Stimulated activated CD4-positive, alpha-beta T cell treated with anti-CD3 and anti-CD28 coated beads, Interleukin-1b, Interleukin-23, amount 100 ng/mL, for 24 hours (primary cell): Measurements from ENCODE around the gene HMHB1.

Experiments
- DNase-seq, 4 experiments: peaks; one replicate each; pipeline ENCODE4 v3.0.0-alpha.2; 2020; ENCODE audit warnings: low read depth in 4 of 4, low spot score in 1 of 4

The HMHB1 gene

DNA sequence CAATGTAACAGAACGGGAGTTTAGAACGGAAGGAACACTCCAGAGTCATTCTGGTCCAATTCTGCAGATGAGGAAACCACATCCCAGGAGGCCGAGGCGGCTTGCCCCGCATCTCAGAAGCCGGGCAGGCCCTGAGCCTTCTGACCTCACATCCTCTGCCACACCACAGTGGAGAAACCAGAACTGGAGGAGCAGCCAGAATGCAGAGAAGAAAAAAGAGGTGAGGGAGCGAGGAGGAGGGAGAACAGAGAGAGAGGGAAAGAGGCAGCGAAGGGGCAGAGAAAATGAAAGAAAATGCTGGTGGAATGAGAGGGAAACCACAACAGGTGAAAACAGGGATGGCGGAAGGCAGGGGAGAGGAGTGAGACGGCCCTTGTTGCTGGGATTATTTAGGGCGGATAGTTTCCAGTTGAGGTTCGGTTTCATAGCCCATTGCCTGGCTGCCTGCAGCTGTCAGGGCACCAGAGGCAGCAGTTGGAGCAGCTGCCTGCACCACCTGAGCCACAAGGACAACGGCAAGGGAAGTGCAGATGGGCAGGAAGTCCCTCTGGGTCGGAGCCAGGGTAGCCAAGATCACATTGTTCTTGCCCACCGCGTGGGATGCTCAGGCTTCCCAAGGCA, at the start of gene HMHB1:
TSS of gene HMHB1 (plus strand) at position 77 of the 621 bp plus-strand sequence.
- DNase-seq = no peak

DNA sequence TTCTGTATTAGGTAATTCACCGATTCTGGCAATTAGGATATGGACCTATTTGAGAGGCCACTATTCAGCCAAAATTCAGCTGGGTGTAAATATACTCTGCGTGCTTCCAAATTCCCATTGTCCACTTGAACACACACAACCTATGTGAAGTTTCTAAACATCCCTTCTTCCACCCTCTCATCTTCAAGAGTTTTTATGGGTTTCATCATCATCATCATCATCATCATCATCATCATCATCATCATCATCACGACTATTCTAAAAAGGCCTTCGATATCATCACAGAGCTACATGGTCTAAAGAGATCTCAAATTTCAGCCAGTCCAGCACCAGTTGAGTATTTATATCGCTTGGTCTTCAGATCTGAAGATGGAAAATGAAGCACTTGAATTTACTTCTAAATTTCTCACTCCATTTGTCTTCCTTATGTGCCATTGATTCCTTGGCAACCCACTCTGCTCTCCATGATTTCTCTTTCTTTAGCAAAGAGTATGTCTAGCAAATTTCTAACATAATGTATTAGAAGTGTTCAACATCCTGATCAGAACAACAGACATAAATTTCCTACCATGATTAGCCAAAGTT, 49.2 kb upstream of the HMHB1 start:
- DNase-seq = no peak

DNA sequence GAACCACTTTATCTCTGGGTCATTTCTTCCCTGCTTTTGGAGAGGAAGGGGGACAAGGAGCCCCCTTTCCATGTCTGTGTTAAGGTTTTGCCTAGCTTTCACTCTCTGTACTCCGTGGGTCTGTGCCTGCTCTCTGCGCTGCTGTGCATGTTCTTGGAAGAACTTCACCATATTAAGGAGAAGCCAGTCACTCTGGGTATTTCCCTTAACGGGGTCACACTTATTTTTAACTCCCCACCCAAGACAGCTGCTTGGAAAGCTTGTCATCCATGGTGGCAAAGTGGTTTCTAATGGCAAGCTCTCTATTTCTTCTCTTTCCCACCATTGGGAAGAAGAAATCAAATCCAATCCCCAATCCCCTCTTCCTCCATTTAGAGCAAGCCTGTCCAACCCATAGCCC, 44.8 kb upstream of the HMHB1 start:
- DNase-seq = no peak

- DNase-seq = no peak
Observed at GRCh38 chr5:143769026-143769786, 42.8 kb upstream of the HMHB1 start.

DNA sequence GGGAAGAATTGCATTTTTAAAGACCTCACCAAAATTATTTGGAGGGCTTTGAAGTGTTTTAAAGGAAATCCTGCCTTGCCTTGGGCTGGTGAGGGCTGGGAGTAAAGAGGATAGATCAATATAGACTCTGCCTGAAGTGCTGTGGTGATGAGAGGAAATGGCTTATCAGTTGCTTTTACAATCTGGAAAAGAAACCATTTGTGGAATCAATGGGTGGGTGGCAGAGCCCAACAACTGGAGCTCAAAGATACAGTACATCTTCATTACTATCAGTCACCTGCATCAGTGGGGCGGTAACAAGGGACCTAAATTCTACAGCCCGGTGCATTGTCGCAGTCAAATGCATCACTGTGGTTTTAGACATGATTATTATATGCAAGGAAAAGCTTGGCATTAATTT, 41.5 kb upstream of the HMHB1 start:
- DNase-seq = no peak

DNA sequence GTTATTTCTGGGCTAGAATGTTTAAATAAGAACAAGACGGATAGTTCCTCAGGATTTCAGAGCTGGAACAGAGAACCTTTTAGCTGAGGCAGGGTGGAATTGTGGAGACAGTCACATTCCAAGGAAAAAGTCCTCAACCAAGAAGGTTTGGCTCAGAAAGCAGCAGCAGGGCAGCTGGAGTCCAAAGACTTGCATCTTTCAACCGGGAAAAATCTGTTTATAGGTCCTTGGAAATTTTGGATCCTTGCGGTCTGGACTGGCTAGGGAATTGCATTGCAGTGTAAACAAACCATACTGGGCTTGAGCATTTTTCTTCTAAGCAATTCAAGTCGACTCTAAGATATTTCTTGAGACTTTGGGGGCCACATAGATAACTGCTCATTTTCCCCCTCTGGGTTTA, 40.8 kb upstream of the HMHB1 start:
- DNase-seq = no peak

- DNase-seq = no peak
Observed at GRCh38 chr5:143771602-143772001, 40.4 kb upstream of the HMHB1 start.

GRCh38 chr5:143772621-143773020, 39.3 kb upstream of the HMHB1 start:
- DNase-seq = no peak

GRCh38 chr5:143775258-143775657, 36.7 kb upstream of the HMHB1 start:
- DNase-seq = no peak

GRCh38 chr5:143776951-143777350, 35.0 kb upstream of the HMHB1 start:
- DNase-seq = no peak

GRCh38 chr5:143779506-143779905, 32.5 kb upstream of the HMHB1 start:
- DNase-seq = no peak

DNA sequence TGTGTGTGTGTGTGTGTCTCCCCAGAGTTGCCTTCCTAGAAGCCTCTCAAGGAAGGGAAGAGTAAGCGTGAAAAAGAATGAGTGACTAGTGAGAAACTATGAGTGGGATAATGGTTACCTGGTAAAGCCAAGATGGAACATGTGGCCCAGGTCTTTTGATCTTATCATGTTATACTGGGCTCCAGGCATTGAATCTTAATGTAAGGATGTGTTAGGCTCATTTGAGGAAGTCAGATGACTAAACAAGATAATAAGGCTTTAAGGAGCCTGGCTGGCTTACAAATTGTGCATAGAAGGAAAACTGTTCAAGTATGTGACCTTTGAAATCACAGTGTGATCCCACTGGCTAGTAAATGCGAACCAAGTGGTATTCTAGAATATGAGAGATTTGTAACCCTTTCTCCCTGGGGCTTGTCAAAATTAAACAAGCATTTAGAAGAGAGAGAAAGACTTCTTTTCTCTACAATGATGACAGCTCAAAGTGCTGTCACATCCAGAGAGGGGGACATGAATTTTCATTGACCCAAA, 29.9 kb upstream of the HMHB1 start:
- DNase-seq = no peak

DNA sequence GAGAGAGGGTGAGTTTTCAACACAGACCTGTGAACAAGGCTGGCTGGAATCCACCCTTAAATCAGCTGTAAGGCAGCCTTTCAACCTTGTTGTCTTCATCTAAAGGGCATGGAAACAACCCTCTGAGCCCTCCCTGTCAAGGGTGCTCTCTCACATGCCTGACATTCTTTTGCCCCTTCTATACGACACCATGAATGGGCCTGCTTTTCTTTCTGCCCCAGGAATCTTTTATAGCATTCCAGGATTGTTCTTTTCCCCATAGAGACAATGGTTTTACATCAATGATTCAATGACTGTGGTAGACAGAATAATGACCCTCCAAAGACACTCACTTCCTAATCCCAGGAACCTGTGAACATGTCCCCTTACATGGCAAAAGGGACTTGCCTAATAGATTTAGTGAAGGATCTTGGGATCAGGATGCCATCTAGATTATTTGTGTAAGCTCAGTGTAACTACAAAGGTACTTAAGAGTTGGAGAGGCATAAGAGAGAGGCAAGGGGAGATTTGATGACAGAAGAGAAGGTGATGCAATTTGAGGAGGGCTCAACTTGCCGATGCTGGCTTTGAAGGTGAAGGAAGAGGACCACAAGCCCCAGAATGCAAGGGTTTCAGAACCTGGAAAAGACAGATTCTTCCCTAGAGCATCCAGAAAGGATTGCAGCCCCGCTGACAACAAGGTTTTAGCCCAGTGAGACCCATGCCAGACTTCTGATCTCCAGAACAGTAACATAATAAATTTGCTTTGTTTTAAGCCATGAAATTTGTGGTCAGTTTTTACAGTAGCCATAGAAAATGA, 29.2 kb upstream of the HMHB1 start:
- no peak for DNase-seq

DNA sequence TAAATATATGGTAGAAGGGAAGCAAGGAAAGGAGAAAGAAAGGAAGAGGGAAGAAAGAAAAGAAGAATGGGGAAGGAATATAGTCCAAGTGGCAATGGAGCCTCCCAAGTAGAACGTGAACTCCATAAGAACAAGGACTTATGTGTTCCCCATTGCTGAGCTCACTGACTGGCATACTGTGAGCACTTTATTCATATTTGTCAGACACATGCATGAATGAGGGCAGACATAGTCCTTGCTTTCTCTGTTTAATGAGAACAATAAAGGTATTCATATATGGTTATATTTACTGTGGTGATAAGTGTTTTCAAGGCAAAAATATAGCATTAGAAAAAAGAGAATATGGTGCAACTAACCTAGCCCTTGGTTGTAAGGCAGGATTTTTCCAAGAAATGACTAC, 23.6 kb upstream of the HMHB1 start:
- DNase-seq = no peak

DNA sequence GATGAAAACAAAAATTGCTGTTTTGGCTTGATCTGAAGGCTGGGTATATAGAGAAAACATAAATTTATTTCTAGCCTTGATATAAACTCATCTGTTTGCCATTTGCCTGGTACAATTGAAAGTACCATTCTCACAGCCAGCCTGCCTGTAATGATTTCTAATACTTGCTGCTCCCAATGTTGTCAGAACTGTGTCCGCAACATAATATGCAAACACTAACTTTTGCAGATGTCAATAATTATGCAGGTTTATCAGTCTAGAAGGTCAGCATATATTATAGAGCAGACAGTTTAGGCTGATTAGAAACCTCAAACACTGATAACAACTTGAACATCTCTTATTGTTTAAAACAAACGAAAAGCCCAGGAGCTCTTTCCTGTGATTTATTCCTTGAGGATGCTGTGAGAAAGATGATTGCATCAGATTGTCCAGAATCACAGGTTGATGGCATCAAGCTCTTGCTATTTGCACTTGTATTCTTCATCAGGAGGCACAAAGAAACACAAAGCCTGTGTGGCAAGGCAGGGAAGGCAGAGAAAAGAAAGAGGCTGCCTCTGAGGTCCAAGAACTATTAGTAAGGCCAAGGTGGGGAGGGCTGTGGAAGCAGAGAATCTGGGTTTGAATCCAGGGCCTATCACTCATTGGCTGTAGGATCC, 21.4 kb upstream of the HMHB1 start:
- no peak for DNase-seq

DNA sequence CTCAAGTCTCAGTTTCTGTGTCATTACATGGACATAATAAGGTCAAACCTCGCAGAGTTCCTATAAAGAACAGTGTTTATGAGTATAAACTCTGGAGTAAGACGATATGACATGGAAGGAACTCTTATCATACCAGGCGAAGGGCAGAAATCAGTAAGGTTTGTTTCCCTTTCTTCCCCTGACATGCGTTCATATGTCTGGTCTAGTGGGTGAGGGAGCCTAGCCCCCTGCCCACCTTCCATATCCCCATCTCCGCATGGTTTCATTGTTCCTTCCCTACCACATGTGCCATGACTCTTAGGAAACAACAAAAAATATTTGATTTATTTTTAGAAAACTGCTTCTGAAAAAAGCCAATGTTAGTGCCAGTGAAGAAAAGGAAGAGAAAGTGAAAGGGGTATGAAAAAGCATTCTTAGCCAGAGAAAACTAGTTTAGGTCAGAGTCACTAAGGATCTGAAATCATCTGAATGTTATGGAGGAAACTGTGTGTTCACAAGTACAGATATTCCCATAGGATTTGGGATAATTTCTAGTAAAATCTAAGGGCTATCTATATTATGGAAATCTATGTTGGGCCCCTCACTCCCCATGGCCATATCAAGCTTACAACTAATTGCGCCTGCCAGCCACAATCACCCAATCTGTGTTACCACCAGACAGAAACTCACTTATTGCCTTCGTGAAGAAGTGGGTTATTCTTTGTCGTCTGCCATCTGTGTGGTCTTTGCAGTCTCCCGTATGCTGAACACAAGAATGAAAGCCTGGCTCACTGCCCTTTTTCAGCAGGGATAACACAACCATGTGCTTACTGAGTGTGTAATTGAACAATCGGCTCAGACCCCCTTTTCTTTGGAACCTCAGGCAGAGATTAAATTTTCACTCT, 19.9 kb upstream of the HMHB1 start:
- DNase-seq = no peak

DNA sequence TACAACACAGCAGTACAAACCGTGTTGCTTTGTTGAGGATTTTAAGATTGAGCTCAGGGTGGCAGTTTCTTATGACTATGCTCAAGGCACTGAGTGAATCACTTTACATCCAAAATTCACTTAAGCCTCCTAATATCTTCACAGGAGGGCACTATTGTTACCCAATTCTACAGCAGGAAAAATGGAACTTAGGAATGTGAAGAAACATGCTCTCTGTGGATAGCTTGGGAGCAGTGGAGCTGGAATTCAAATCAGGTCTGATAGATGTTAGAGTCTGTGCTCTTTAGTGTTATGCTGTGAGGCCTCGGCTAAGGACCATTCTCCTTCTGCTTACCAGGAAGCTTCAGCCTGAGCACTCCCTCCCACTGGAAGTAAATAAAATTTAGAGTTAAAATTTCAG, 18.7 kb upstream of the HMHB1 start:
- DNase-seq = no peak

DNA sequence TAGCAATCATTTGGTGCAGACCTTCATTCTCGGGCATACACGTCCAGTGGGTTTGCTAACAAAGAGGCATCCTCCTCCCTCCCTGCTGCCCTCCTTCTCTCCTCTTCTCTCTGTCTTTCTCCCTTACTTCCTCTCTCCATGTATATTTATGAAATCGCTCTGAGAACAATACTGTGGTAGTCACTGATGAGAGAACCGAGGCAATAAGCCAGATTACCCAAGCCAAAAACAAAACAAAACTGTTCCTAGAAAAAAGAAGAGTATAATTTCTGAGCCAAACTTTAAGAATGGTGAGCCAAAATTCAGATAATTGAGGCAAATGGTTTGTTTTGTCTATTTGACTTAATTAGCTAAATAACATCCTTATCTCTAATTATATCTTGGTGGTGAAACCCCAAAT, 15.8 kb upstream of the HMHB1 start:
- DNase-seq = no peak

DNA sequence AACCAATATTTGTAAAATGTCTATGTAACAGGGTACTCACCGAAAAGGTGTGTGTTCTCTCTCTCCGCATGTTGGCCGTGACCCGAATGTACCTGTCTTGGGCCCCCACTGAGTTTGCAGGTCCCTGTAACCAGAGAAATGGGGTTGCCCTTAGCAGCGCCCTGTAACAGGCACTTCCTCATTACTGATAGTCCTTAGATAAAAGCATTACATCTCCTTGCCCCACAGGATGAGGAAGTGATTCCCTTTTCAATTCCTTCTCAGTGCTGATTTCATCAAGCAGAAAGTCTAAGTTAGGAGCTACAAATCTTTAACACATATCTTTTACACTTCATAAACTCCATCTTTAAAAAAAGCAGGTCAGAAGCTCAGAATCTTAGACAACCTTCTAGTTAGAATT, 15.2 kb upstream of the HMHB1 start:
- no peak for DNase-seq

- DNase-seq = no peak
Observed at GRCh38 chr5:143800715-143801114, 11.2 kb upstream of the HMHB1 start.
